ENCODE results near the gene TXNRD2.

TXNRD2 gene

GRCh38 chr22:19866665-19867009 is 75.0 kb downstream of the TXNRD2 start:
- no peaks in the 10 kb centered on the region for H4K20me1 ChIP-seq (ENCODE audit: insufficient read depth, low read length)
- TF ChIP-seq CTCF (IDR thresholded peaks at IDR 0.05; ENCODE audit: low read depth, low read length), result no peak
- TF ChIP-seq EZH2phosphoT487 (IDR thresholded peaks at IDR 0.05; ENCODE audit: low read depth), result no peak
- no peak overlapping the region for H3K4me2 ChIP-seq (ENCODE audit: low read length)

GRCh38 chr22:19865141-19865829 is 76.3 kb downstream of the TXNRD2 start:
- Histone ChIP-seq H3K4me3 (ENCODE audit: low read length) (no peak overlapping the region), H3K27ac (ENCODE audit: low read length) (no peak overlapping the region), H3K9me3 (ENCODE audit: insufficient read depth, low read length) (no peaks in the 10 kb centered on the region), H3K36me3 (replicated peaks; ENCODE audit: low read depth, low read length) (no peaks in the 10 kb centered on the region), H2AFZ (ENCODE audit: low read depth, low read length) (no peak overlapping the region), H3K4me2 (ENCODE audit: low read length) (no peak overlapping the region), H3K27me3 (ENCODE audit: low read depth, low read length) (no peaks in the 10 kb centered on the region), H3K9ac (ENCODE audit: low read length) (no peak overlapping the region), H3K79me2 (ENCODE audit: low read length) (no peaks in the 10 kb centered on the region), H3K4me1 (ENCODE audit: low read length) (no peaks in the 10 kb centered on the region), H4K20me1 (ENCODE audit: insufficient read depth, low read length) (no peaks in the 10 kb centered on the region)
- TF ChIP-seq EZH2phosphoT487 (IDR thresholded peaks at IDR 0.05; ENCODE audit: low read depth) (no peak), CTCF (IDR thresholded peaks at IDR 0.05; ENCODE audit: low read depth, low read length) (no peak)

More at GRCh38 chr22:19866665-19867009, 75.0 kb downstream of the TXNRD2 start:
- Histone ChIP-seq H3K4me3 (ENCODE audit: low read length) (no peak overlapping the region), H3K36me3 (replicated peaks; ENCODE audit: low read depth, low read length) (no peaks in the 10 kb centered on the region), H3K79me2 (ENCODE audit: low read length) (no peaks in the 10 kb centered on the region), H3K4me1 (ENCODE audit: low read length) (no peaks in the 10 kb centered on the region), H3K9ac (ENCODE audit: low read length) (no peak overlapping the region), H2AFZ (ENCODE audit: low read depth, low read length) (no peak overlapping the region), H3K9me3 (ENCODE audit: insufficient read depth, low read length) (no peaks in the 10 kb centered on the region), H3K27me3 (ENCODE audit: low read depth, low read length) (no peaks in the 10 kb centered on the region), H3K27ac (ENCODE audit: low read length) (no peak overlapping the region)

- Histone ChIP-seq H3K27me3 (ENCODE audit: low read depth, low read length) (no peaks in the 10 kb centered on the region), H3K4me3 (ENCODE audit: low read length) (no peak overlapping the region), H3K4me2 (ENCODE audit: low read length) (no peak overlapping the region), H3K36me3 (replicated peaks; ENCODE audit: low read depth, low read length) (no peaks in the 10 kb centered on the region), H4K20me1 (ENCODE audit: insufficient read depth, low read length) (no peaks in the 10 kb centered on the region), H3K79me2 (ENCODE audit: low read length) (no peaks in the 10 kb centered on the region), H3K9ac (ENCODE audit: low read length) (no peak overlapping the region), H3K9me3 (ENCODE audit: insufficient read depth, low read length) (no peaks in the 10 kb centered on the region), H2AFZ (ENCODE audit: low read depth, low read length) (no peak overlapping the region), H3K27ac (ENCODE audit: low read length) (no peak overlapping the region), H3K4me1 (ENCODE audit: low read length) (no peaks in the 10 kb centered on the region)
- TF ChIP-seq CTCF (IDR thresholded peaks at IDR 0.05; ENCODE audit: low read depth, low read length) (no peak), EZH2phosphoT487 (IDR thresholded peaks at IDR 0.05; ENCODE audit: low read depth) (no peak)
Observed at GRCh38 chr22:19864538-19865106, 77.0 kb downstream of the TXNRD2 start.

- TF ChIP-seq EZH2phosphoT487 (IDR thresholded peaks at IDR 0.05; ENCODE audit: low read depth), result no peak
- no peak for TF ChIP-seq CTCF (IDR thresholded peaks at IDR 0.05; ENCODE audit: low read depth, low read length)
- H3K4me3 ChIP-seq (ENCODE audit: low read length), result no peak overlapping the region
- H3K4me2 ChIP-seq (ENCODE audit: low read length), result no peak overlapping the region
- no peak overlapping the region for H3K27ac ChIP-seq (ENCODE audit: low read length)
- H3K36me3 ChIP-seq (replicated peaks; ENCODE audit: low read depth, low read length), result no peaks in the 10 kb centered on the region
- no peaks in the 10 kb centered on the region for H3K79me2 ChIP-seq (ENCODE audit: low read length)
- H2AFZ ChIP-seq (ENCODE audit: low read depth, low read length), result no peak overlapping the region
- no peaks in the 10 kb centered on the region for H3K27me3 ChIP-seq (ENCODE audit: low read depth, low read length)
- H3K9me3 ChIP-seq (ENCODE audit: insufficient read depth, low read length), result no peaks in the 10 kb centered on the region
- no peaks in the 10 kb centered on the region for H3K4me1 ChIP-seq (ENCODE audit: low read length)
- H4K20me1 ChIP-seq (ENCODE audit: insufficient read depth, low read length), result no peaks in the 10 kb centered on the region
- no peak overlapping the region for H3K9ac ChIP-seq (ENCODE audit: low read length)
Observed at GRCh38 chr22:19863571-19863970, 78.0 kb downstream of the TXNRD2 start.
